Stimulated activated CD8-positive, alpha-beta memory T cell treated with anti-CD3 and anti-CD28 coated beads, Interleukin-15, amount 100 ng/mL, for 4 hours (primary cell): ENCODE results near the gene AFF3.
"Not testable (repeated sequence)": the region's sequence is repeated elsewhere in the genome, so short reads cannot be mapped to it uniquely, and the experiment has no call there.

Experiments
- DNase-seq, 2 donors: peaks; one replicate each; pipeline ENCODE4 v3.0.0-alpha.2; 2020; ENCODE audit warnings: low read depth in 2 of 2

The AFF3 gene

DNA sequence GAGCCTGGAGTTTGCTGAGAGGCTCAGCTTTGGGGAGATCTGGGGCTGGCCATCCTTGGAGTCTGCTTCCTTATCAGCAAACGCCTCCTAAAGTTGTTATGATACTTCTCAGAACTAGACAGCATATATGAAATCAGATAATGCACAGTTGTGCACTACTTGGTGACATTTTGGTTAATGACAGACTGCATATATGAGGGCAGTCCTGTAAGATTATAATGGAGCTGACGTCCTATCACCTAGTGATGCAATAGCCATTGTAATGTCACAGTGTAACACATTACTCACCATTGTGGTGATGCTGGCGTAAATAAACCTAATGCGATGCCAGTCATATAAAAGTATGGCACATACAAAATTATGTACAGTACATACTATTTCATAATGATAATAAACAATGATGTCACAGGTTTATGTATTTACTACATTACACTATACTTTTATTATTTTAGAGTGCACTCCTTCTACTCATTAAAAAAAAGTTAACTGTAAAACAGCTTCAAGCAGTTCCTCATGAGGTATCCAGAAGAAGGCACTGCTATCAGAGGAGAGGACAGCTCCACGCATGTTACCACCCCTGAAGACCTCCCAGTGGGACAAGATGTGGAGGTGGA is 354.5 kb downstream of the AFF3 start:
- DNase-seq = no peak

GRCh38 chr2:99786636-99787390 is 355.6 kb downstream of the AFF3 start:
- no peak for DNase-seq

GRCh38 chr2:99784946-99785345 is 357.4 kb downstream of the AFF3 start:
- DNase-seq = no peak

GRCh38 chr2:99784282-99784681 is 358.1 kb downstream of the AFF3 start:
- no peak for DNase-seq

GRCh38 chr2:99780276-99780675 is 362.1 kb downstream of the AFF3 start:
- no peak for DNase-seq

GRCh38 chr2:99779276-99779675 is 363.1 kb downstream of the AFF3 start:
- DNase-seq = no peak

DNA sequence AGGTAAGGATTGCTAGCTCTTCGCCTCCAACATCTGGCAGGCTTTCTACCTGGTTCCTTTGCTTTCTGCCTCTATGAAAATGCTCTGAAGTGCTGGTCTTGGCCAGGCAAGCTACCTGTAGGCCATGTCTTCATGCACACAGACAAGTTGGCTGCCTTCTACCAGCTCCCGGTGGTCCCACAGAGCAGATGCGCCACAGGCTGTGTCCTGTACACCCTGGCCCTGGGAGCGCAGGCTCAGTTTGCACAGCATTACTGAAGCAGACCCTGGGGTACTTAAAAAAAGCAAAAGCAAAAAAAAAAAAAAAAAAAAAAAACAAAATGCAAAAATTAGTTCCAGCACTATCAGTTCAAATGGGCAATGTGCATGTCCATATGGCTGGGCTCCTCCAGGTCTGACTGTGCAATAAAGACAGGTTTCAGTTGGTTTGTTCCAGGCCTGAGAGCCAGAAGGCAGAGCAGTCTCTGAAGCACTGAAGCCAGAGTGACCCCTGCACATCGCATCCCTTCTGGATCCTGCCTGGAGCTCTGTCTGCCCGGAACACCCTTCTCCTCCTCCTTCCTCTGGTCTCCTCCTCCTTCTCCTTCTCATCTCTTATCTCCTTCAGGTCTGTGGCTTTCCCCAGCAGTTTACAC is 364.6 kb downstream of the AFF3 start:
- no peak for DNase-seq

DNA sequence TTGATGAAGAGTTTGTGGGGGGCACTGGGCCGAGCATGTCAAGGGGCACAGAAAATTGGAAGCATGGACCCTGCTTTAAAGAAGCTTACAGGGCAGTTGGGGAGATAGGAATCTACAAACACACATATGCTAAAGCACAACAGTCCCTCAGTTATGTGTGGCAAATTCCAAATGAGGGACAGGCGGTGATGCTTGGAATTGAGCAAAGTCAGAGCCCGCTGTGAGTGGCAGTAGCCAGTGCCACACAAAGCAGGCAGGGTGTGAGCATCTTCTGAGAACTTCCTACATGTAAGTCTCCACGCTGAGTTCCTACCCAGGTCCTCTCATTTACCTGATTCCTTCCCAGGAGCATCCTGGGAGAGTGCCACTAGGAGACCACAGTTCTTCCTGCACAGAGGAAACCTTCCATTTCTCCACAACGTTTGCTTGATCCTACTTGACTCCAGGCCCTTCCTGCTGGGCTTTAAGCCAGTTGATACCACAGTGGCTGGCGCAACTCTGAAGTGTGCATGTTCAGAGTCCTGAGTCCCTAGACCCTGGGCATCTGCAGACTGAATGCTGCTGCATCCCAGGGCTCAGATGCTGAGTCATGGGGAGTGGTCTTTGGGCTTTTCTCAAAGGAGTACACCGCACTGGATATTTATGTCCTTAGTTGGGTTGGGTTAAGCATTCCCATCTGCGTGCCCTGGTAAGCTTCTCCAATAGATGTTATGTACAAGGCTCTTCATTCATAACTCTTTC is 365.3 kb downstream of the AFF3 start:
- DNase-seq = no peak

GRCh38 chr2:99776206-99776905 is 366.0 kb downstream of the AFF3 start:
- DNase-seq = no peak

DNA sequence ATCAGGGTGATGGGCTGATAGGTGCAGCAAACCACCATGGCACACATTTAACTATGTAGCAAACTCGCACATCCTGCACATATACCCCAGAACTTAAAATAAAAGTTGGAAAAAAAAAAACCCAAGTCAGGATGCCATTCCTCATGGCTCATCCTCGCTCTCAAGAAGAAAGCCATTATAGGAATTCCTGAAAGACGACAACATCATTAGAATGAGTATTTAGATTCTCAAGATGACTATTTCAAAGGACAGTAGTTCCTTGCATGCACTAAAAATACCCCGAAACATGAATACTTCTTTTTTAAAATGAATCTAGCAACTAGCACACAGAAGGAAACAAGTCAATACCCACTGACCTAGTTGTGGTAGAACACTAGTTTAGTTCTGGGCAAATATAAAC is 366.8 kb downstream of the AFF3 start:
- no peak for DNase-seq

- not testable (repeated sequence) for DNase-seq
Measured at GRCh38 chr2:99773642-99774041, 368.7 kb downstream of the AFF3 start.

GRCh38 chr2:99772591-99773331 is 369.6 kb downstream of the AFF3 start:
- DNase-seq = no peak

- no peak for DNase-seq
Measured at GRCh38 chr2:99771681-99772333, 370.6 kb downstream of the AFF3 start.

DNA sequence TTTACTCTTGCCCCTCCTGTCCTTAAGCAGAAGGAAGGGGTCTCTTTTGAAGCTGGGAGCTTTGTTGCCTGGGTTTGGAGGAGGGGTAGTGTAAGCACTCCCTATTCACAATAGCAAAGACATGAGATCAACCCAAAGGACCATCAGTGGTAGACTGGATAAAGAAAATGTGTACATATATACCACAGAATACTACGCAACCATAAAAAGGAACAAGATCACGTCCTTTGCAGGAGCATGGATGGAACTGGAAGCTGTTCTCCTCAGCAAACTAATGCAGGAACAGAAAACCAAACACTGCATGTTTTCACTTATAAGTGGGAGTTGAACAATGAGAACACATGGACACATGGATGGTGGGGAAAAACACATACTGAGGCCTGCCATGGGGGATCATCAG is 371.5 kb downstream of the AFF3 start:
- no peak for DNase-seq

DNA sequence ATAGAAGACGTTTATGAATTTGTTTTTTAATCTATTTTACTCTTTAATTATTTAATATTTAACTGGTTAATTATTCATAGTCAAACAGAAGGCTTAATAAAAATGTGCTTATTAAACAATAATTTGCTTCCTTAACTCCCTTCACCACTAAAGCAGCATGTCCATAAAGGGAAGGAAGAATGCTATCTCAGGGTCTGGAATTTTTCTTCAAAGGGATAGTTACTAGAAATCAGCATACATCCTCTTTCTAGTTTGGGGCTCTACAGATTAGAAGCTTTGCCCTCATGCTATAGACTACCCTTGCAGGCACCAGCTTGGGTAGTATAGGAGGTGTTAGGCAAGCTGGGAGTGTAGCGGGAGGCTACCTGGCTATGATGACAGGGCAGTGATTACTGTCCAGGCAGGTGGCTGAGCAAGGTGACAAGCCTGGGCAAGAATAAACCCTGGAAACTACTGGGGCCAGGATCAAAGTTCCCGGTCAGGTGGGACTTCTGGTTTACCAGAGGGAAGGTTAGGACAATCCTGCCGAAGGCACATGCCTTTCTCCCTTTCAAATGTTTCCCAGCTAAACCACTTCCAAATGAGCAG is 376.6 kb downstream of the AFF3 start:
- DNase-seq = no peak

- no peak for DNase-seq
Measured at GRCh38 chr2:99763764-99764163, 378.6 kb downstream of the AFF3 start.

- no peak for DNase-seq
Measured at GRCh38 chr2:99762714-99763113, 379.7 kb downstream of the AFF3 start.

- DNase-seq = no peak
Measured at GRCh38 chr2:99757611-99758114, 384.7 kb downstream of the AFF3 start.

DNA sequence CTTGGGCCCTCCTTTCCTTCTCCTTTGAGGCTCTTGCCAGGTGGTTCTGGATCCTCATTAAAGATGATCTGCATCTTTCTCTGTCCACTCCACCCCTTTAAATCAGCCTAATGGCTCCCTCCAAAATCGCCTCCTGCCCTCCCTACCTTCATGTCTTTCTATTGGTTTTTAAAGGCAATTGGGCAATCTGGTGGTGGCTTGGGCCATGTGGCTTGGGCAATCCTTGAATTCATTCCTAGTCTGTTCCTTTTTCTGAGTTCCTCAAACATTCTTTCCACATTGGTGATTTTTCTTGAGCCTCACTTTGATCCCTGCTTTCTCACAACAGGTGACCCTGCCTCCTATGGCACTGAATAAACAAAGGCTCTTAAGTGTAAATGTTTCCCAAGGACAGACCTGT is 386.3 kb downstream of the AFF3 start:
- no peak for DNase-seq

DNA sequence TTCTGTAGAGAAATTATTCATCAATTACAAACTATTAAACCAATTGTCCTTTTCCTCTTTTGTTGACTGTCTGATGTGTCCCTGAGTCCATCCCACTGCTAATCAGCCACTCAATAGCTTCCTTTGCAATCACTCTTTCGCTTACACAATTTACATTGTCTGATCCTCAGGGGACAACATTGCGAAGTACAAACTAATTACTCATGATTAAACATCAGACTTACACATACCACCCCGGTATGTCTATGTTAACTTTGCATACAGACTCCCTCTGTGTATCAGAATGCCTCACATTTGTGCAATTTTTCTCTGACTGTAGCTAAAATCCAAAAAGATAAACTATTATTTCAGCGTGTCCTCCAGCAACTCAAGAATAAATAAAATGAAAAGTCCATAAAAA is 388.2 kb downstream of the AFF3 start:
- DNase-seq = no peak
